Tibial nerve (tissue), 4 donors: ENCODE results near the gene OCLN.
"Not testable (repeated sequence)": the region's sequence is repeated elsewhere in the genome, so short reads cannot be mapped to it uniquely, and the experiment has no call there.

Source experiments
- EP300 ChIP-seq, 2 donors: sonication (generic); formaldehyde crosslinking; IDR thresholded peaks; one replicate each; pipeline ENCODE4 v1.6.1; 2017; ENCODE audit warnings: antibody characterized with exemption in 2 of 2, mild to moderate bottlenecking in 1 of 2
- POLR2A ChIP-seq, 2 donors: fragments of 450-650 bp; IDR thresholded peaks; one replicate each; pipeline ENCODE4 v1.6.1; 2017; ENCODE audit warnings: antibody characterized with exemption in 2 of 2, mild to moderate bottlenecking in 2 of 2, moderate library complexity in 2 of 2
- TF ChIP-seq, protein P1 (sequence below), 5 experiments: fragments of 200-600 bp in 3 of 5; fragments of 450-650 bp in 2 of 5; sonication (generic) in 3 of 5; IDR thresholded peaks; one replicate each; pipeline ENCODE4 v1.5.1; 2016 to 2019; ENCODE audit warnings: antibody characterized with exemption in 5 of 5, mild to moderate bottlenecking in 3 of 5, moderate library complexity in 2 of 5

GRCh38 chr5:69601947-69602346 lies 109.4 kb downstream of the OCLN start:
- not testable (repeated sequence) for TF ChIP-seq EP300, POLR2A (IDR thresholded peaks at IDR 0.05)
- TF ChIP-seq, protein P1, sequence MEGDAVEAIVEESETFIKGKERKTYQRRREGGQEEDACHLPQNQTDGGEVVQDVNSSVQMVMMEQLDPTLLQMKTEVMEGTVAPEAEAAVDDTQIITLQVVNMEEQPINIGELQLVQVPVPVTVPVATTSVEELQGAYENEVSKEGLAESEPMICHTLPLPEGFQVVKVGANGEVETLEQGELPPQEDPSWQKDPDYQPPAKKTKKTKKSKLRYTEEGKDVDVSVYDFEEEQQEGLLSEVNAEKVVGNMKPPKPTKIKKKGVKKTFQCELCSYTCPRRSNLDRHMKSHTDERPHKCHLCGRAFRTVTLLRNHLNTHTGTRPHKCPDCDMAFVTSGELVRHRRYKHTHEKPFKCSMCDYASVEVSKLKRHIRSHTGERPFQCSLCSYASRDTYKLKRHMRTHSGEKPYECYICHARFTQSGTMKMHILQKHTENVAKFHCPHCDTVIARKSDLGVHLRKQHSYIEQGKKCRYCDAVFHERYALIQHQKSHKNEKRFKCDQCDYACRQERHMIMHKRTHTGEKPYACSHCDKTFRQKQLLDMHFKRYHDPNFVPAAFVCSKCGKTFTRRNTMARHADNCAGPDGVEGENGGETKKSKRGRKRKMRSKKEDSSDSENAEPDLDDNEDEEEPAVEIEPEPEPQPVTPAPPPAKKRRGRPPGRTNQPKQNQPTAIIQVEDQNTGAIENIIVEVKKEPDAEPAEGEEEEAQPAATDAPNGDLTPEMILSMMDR (IDR thresholded peaks at IDR 0.05): not testable (repeated sequence)
